DMS79 (cell line): Measurements from ENCODE around the gene DIAPH1.
A peak's percentile ranks its signal among the peaks of the same experiment; 100 is the strongest.

Source experiments
- DNase-seq: peaks from one replicate; lab custom pipeline; 2025; lab: John Stamatoyannopoulos, UW

DIAPH1 gene

GRCh38 chr5:141506381-141507155 is 112.2 kb downstream of the DIAPH1 start:
- no peak for DNase-seq

GRCh38 chr5:141504216-141504615 is 114.6 kb downstream of the DIAPH1 start:
- no peak for DNase-seq

- DNase-seq: no peak
Measured at GRCh38 chr5:141503681-141504080, 115.1 kb downstream of the DIAPH1 start.

- DNase-seq: no peak
Measured at GRCh38 chr5:141501761-141502160, 117.0 kb downstream of the DIAPH1 start.

- no peak for DNase-seq
Measured at GRCh38 chr5:141496038-141496437, 122.8 kb downstream of the DIAPH1 start.

- DNase-seq: no peak
Measured at GRCh38 chr5:141495453-141495811, 123.4 kb downstream of the DIAPH1 start.

- DNase-seq: no peak
Measured at GRCh38 chr5:141494761-141495452, 123.9 kb downstream of the DIAPH1 start.

- DNase-seq: no peak
Measured at GRCh38 chr5:141493500-141494422, 125.0 kb downstream of the DIAPH1 start.

GRCh38 chr5:141492168-141492885 is 126.5 kb downstream of the DIAPH1 start:
- DNase-seq: no peak

- DNase-seq: no peak
Measured at GRCh38 chr5:141491323-141492167, 127.3 kb downstream of the DIAPH1 start.

- DNase-seq: no peak
Measured at GRCh38 chr5:141490771-141491170, 128.0 kb downstream of the DIAPH1 start.

- DNase-seq: no peak
Measured at GRCh38 chr5:141490271-141490670, 128.5 kb downstream of the DIAPH1 start.

- no peak for DNase-seq
Measured at GRCh38 chr5:141489841-141490240, 129.0 kb downstream of the DIAPH1 start.

GRCh38 chr5:141488591-141489561 is 129.9 kb downstream of the DIAPH1 start, which contains the start of gene PCDHGC5:
TSS of gene PCDHGC5 (plus strand) at chr5:141489081. CDS start at chr5:141489241, 160 bp downstream.
- DNase-seq: no peak

- no peak for DNase-seq
Measured at GRCh38 chr5:141487131-141487530, 131.7 kb downstream of the DIAPH1 start.

GRCh38 chr5:141486091-141486490 is 132.7 kb downstream of the DIAPH1 start:
- DNase-seq: no peak

- DNase-seq: no peak
Measured at GRCh38 chr5:141485321-141486055, 133.3 kb downstream of the DIAPH1 start.

GRCh38 chr5:141484641-141485311 is 134.0 kb downstream of the DIAPH1 start, which contains the start of gene PCDHGC4:
TSS of gene PCDHGC4 (plus strand) at chr5:141485030. CDS start at chr5:141485174, 144 bp downstream.
- DNase-seq: peak; percentile 22
